ENCODE results near the gene ZNF883.

GRCh38 chr9:112921549-112921948 lies 90.4 kb downstream of the ZNF883 start:
- TF ChIP-seq POLR2AphosphoS5 (IDR thresholded peaks at IDR 0.05; ENCODE audit: low read depth, low read length) (no peak), CTCF (IDR thresholded peaks at IDR 0.05 in 2 of 3, conservative IDR thresholded peaks at IDR 0.05 in 1 of 3; ENCODE audit: borderline replicate concordance in 1 of 3, insufficient read depth in 1 of 3, low read depth in 2 of 3, low read length in 2 of 3) (peak; percentile 56 to 69 (median 64)), EZH2 (IDR thresholded peaks at IDR 0.05) (no peak), POLR2A (IDR thresholded peaks at IDR 0.05; ENCODE audit: borderline replicate concordance, extremely low read depth, insufficient read depth, insufficient read length) (no peak), SP1 (IDR thresholded peaks at IDR 0.05; ENCODE audit: low read depth) (no peak), ZBTB33 (IDR thresholded peaks at IDR 0.05; ENCODE audit: extremely low read depth, insufficient replicate concordance, low read length) (no peak), FOSL1 (IDR thresholded peaks at IDR 0.05; ENCODE audit: low read depth) (no peak)

Data from HCT116 (cell line).